HG03378 (cell line): ENCODE data around the gene OR9A4.
A peak's percentile ranks its signal among the peaks of the same experiment; 100 is the strongest.

ENCODE experiments used
- ATAC-seq: cut with Tn5 transposase; IDR thresholded peaks from one replicate; pipeline ENCODE4 v1.9.1; 2021; ENCODE audit warnings: mild to moderate bottlenecking, moderate library complexity; ENCODE audit not compliant: unreplicated experiment

Gene OR9A4

GRCh38 chr7:141945356-141945755 is 29.2 kb downstream of the OR9A4 start:
- ATAC-seq, result no peak

- ATAC-seq, result no peak
Observed at GRCh38 chr7:141946796-141947195, 30.6 kb downstream of the OR9A4 start, which contains the start of gene CLEC5A. TSS of gene CLEC5A (minus strand) at chr7:141946974. CDS start at chr7:141946292, 682 bp downstream.

- no peak for ATAC-seq
Observed at GRCh38 chr7:141949021-141949420, 32.8 kb downstream of the OR9A4 start.

- no peak for ATAC-seq
Observed at GRCh38 chr7:141949451-141949850, 33.3 kb downstream of the OR9A4 start.

GRCh38 chr7:141949911-141950310 is 33.7 kb downstream of the OR9A4 start:
- no peak for ATAC-seq

- no peak for ATAC-seq
Observed at GRCh38 chr7:141950806-141951205, 34.6 kb downstream of the OR9A4 start.

GRCh38 chr7:141952461-141952860 is 36.3 kb downstream of the OR9A4 start:
- ATAC-seq, result no peak

GRCh38 chr7:141954334-141954733 is 38.1 kb downstream of the OR9A4 start:
- no peak for ATAC-seq

- ATAC-seq, result no peak
Observed at GRCh38 chr7:141956084-141956483, 39.9 kb downstream of the OR9A4 start.

GRCh38 chr7:141960687-141961422 is 44.7 kb downstream of the OR9A4 start:
- peak; percentile 93 for ATAC-seq
